D721Med (cell line): ENCODE measurements around the gene HOXA11.

ENCODE experiments used
- DNase-seq: peaks from one replicate; pipeline ENCODE4 v3.0.0; 2011; ENCODE audit warnings: low spot score; ENCODE audit not compliant: insufficient read length
- FAIRE-seq: peaks from 2 replicates; lab custom pipeline; 2011; peaks lifted over from hg19 to GRCh38; lab: Jason Lieb, UNC
- TF ChIP-seq, protein P1 (sequence below): IDR thresholded peaks from 2 replicates; pipeline ENCODE4 v1.5.1; 2012; ENCODE audit warnings: mild to moderate bottlenecking, control low read depth; ENCODE audit not compliant: insufficient read depth; ENCODE audit errors: missing control alignments

The HOXA11 gene

DNA sequence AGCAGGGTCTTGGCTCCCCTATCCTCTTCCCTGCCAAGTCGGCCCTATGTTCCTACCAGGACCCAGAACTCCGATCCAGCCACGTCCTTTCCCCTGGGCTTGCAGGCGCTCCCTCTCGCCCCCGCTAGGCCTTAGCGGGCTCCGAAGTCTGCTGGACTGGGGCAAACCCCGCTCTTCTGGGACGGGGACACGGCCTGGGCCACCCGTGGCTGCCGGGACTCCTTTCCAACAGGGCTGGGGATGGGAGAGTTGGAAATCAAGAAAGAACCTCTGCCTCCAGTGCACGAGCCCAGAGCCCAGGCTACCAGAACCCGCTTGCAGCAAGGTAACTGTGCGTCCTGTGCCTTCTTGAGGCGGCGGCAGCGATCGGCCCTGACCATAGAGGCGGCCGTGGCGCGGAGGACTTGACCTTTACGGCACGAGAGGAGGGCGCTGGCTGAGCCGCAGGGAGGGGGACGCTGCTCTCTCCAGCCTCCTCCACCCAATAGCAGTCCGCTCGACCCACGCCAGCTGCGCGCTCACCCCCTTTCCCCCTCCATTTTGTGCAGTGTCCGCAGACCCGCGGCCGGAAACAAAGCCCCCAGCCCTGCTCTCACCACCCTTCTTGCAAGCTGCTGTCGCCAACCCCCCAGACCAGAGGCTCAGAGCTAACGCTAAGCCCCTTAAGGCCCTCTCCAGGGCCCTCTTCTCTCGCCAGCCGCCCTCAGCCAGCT, 7.0 kb upstream of the HOXA11 start:
- DNase-seq (no peak), FAIRE-seq (no peak)
- TF ChIP-seq, protein P1, sequence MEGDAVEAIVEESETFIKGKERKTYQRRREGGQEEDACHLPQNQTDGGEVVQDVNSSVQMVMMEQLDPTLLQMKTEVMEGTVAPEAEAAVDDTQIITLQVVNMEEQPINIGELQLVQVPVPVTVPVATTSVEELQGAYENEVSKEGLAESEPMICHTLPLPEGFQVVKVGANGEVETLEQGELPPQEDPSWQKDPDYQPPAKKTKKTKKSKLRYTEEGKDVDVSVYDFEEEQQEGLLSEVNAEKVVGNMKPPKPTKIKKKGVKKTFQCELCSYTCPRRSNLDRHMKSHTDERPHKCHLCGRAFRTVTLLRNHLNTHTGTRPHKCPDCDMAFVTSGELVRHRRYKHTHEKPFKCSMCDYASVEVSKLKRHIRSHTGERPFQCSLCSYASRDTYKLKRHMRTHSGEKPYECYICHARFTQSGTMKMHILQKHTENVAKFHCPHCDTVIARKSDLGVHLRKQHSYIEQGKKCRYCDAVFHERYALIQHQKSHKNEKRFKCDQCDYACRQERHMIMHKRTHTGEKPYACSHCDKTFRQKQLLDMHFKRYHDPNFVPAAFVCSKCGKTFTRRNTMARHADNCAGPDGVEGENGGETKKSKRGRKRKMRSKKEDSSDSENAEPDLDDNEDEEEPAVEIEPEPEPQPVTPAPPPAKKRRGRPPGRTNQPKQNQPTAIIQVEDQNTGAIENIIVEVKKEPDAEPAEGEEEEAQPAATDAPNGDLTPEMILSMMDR = no peak

DNA sequence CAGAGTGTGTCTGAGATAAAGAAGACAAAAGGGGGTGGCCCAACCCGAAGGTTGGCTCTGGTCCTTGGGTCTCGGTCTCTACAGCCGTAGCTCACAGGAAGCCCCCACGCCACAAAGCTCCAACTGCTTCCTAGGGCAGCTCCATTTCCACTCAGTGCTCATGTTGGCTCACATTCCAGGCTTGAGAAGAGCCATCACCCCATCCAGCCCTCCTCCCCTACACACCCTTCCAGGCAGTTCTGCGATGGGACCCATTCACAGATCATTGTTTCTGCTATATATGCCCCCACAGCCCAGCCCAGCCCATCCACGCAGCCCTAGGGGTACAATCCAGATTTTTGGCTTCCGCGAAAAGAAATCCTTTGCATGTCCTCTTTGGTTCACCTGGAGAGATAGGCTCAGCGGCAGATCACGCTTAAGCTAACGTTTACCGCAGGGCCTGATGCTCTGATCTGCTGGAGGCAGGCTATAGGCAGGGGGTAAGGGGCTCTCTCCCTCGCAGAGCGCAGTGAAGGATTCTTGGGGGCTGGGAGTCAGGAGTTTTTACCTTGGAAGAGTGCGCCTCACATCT, 6.2 kb upstream of the HOXA11 start:
- TF ChIP-seq, protein P1 = no peak
- DNase-seq (no peak), FAIRE-seq (no peak)

DNA sequence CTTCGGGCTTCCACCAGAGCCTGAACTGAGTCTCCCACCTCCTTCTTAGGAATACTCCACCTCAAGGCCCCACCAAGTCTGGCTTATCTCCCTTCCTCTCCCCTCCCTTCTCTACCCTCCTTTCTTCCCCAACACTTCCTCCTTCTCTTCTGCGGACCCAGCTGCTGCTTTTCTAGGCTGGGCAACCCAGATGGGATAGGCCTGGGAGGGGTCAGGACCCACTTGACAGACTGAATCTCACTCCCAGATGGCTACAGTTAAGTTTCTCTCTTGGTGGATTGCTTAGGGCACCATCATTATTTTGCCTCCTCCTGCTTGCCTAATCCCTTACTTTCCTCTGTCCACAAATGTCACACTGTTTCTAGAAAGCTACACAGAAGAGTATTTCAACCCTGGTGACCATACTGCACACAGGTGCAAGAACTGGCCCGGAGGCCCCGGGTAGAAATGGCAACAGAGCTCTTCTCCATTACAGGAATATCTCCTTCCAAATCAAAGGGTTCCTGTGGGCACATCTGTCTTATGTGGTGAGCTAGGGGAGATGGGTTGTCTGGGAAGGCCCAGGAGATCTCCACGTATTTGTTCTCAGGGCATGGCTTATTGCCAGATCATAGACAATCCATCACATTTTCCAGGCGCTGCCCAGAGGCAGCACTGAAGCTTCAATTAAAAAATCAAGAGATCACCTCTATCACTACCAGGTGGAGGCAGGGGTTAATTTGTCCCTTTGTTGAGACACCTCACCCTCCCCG, 5.1 kb upstream of the HOXA11 start:
- TF ChIP-seq, protein P1 = no peak
- DNase-seq = no peak
- FAIRE-seq = no peak

DNA sequence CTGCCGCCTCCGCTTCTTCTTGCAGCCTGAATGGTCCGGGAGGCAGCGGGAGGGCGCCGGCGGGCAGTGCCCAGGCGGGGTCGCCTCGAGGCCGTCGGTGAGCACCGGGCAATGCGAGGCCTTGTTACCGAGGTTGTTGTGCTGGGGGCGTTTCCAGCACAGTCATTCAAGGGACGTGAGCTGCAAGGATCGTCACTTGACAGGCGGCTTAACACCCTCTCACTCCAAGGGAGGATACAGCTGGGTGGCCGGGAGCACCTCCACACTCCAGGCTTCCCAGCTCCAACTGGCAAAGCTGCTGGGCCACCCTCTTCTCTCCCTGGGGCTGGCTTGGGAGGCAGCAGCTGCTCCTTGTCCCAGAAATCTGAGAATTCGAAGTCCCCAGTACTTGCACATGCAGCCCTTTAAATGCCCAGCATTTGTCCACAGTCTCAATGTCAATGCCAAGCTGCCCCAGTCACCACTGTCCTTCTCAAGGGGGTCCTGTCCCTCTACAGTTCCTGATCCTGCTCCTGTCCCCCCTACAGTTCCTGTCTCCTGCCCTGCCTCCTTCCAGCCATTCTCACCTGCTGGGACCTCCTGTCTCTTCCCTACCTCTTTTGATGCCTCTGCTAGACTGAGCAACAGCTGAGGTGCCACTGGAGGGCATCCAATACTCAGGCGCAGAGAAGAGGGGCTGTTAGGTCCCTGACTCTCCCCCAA, 4.4 kb upstream of the HOXA11 start:
- FAIRE-seq = no peak
- DNase-seq = no peak
- TF ChIP-seq, protein P1 = no peak

DNA sequence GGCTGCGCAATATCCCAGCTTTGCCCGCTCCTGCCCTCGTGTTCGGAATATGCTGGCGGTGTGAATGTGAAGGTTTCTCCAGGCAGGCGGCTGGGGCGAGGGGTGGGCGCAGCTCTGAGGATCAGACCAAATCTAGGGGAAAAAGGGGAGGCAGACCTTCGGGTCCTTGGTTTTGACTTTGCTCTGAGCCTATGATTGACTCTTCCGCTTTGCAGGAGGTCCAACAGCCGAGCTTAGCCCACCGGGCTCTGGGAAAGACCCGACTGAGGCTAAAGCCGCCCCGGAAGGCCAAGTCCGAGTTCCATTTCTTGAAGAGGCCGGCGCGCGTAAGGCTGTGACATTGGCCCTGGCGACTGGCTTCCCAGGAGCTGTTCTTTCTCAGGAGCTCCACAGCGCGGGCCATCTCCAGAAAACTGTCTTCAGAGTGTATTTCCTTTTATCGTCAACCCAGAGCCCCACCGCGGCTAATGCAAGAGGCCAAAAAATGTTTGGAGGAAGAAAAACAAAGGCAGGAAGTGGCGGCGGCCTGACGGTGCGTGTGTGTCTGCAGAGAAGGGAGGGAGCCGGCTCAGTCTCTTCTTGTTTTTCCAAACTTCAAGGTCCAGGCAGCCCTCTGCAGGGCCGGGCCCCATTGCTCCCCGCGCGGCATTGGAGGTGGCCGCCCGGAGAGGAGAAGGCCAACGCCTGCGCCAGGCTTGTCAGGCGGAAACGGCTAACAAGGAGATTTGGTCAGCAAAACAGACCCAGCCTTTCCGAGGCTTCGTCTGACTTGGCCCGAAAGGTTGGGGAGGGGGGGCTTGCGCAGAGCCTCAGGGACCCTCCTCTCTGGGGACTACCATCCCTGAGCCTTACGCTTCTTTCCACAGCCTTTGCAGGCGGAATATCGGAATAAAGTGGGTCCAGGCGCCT, 3.6 kb upstream of the HOXA11 start:
- FAIRE-seq (no peak), DNase-seq (no peak)
- TF ChIP-seq, protein P1 = no peak
